C4-2B (cell line): Measurements from ENCODE around the gene SCFD1.
"Not testable (repeated sequence)": the region's sequence is repeated elsewhere in the genome, so short reads cannot be mapped to it uniquely, and the experiment has no call there.

ENCODE experiments used
- H3K27ac ChIP-seq: fragments of 450-650 bp; 2 replicates; pipeline ENCODE4 v1.5.1; 2017
- CTCF ChIP-seq: fragments of 450-650 bp; conservative IDR thresholded peaks from 2 replicates; pipeline ENCODE4 v1.5.1; 2017; ENCODE audit warnings: mild to moderate bottlenecking
- ZFX ChIP-seq: fragments of 450-650 bp; IDR thresholded peaks from 2 replicates; pipeline ENCODE4 v1.6.1; 2017

The SCFD1 gene

GRCh38 chr14:30621940-30622830 is at the start of gene SCFD1:
TSS of gene SCFD1 (plus strand) at chr14:30622319. CDS start at chr14:30622339, 20 bp downstream.
- TF ChIP-seq CTCF (no peak), ZFX (no peak)

GRCh38 chr14:30572771-30573170 is 49.3 kb upstream of the SCFD1 start:
- no peak for TF ChIP-seq ZFX
- no peak for TF ChIP-seq CTCF
- H3K27ac ChIP-seq = no peak overlapping the region

More at GRCh38 chr14:30621940-30622830, at the start of gene SCFD1:
- peak within 1 kb of the TSS; percentile 86 for H3K27ac ChIP-seq

DNA sequence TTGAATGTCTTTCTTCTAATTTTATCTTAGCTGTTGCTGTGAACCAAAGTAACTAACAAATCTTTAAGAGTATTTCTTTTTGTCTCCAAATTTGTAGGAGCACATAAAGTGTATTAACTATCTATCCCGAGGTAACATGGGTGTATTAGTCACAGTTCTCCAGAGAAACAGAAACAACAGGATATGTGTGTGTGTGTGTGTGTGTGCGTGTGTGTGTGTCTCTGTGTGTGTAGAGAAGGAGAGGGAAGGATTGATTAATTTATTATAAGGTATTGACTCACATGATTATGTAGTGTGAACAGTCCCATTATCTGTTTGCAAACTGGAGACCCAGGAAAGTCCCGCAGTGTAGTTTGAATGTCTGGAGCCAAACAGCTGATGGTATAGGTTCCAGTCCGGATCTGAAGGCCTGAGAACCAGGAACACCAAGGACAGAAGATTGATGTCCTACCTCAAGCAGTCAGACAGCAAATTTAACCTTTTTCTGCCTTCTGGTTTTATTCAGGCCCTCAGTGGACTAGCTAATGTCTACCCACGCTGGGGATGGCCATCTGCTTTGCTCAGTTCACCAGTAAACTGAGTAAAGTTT is 48.8 kb upstream of the SCFD1 start:
- TF ChIP-seq ZFX = no peak
- no peak for TF ChIP-seq CTCF
- no peak overlapping the region for H3K27ac ChIP-seq

DNA sequence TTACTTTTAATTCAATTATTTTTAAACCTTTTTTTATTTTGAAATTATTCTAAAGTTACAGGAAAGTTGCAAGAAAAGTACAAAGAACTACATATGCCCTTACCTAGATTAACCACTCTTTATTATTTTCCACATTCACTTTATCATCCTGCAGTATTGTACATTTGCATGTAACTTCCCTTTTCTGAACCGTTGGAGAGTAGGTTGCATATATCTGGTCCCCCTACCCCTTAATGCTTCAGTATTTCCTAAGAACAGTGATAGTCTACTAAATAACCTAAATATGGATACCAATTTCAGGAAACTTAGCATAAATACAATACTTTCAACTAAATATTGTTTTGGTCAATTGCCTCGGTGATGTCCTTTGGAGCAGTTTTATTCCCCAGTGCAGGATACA is 48.2 kb upstream of the SCFD1 start:
- TF ChIP-seq CTCF (no peak), ZFX (no peak)
- H3K27ac ChIP-seq = no peak overlapping the region

DNA sequence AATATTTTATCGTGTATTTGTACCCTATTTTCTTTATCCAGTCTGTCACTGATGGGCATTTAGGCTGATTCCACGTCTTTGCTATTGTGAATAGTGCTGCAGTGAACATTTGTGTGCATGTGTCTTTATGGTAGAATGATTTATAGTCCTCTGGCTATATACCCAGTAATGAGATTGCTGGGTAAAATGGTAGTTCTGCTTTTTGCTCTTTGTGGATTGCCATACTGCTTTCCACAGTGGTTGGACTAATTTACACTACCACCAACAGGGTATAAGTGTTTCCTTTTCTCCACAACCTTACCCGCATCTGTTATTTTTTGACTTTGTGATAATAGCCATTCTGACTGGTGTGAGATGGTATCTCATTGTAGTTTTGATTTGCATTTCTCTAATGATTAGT is 47.3 kb upstream of the SCFD1 start:
- not testable (repeated sequence) for H3K27ac ChIP-seq

- H3K27ac ChIP-seq = not testable (repeated sequence)
These were observed 45.8 kb upstream of the SCFD1 start for GRCh38 chr14:30576333-30576732.

DNA sequence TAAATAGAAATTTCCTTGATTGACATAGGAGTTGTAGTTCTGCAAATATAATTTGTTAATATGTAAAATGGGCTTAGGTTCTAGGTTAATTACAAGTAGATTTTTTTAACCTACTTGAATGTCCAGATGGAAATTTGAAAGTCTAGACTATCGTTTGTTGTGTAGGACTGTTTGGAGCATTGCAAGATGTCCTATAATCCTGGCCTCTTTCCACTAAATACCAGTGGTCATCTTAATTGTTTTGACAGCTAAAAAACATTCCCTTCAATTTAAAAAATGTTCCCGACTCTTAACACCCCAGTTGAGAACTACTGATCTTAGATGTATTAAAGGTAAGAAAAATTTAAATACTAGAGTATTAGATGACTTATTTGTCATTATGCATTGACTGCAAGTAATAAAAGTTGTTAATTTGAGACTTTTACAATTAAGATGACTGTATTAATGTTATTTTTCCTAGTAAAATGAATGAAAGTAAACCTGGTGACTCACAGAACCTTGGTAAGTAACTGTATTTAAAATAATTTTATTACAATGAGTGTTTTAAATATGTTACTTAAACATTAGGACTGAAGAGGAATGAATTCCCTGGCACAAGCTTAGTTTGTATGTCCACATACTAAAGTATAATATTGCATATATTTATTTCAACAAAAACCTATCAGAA is 41.4 kb upstream of the SCFD1 start:
- TF ChIP-seq ZFX (no peak), CTCF (no peak)
- H3K27ac ChIP-seq = no peak overlapping the region

GRCh38 chr14:30581283-30581625 is 40.9 kb upstream of the SCFD1 start:
- TF ChIP-seq ZFX = no peak
- no peak overlapping the region for H3K27ac ChIP-seq
